Measurements from ENCODE around the gene NPW. TPM values are rescaled to one million over a fixed set of nuclear protein-coding genes. Genes with fewer than 3 reads are reported as not detected.

The NPW gene
- total RNA-seq, 4 donors from 2014 or later: not detected

DNA sequence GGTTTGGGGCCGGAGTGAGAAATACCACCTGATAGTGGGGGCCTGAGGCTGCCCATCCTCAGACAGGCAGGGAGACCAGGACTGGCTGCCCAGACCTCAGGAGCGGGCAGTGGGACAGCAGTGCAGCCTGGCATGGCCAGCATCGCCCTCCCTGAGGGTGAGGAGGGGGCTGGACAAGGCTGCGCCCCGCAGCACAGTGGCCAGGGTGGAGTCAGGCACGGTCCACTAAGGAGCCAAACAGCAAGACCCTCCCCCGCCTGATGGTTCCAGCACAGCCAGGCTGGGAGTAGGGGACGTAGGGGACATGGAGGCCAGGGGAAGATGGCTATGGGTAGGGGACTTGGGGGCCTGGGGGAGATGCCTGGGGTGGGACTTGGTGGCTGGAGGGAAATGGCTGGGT lies 13.3 kb upstream of the NPW start:
- no peak for TF ChIP-seq POLR2A (IDR thresholded peaks at IDR 0.05)
- TF ChIP-seq, protein P1, sequence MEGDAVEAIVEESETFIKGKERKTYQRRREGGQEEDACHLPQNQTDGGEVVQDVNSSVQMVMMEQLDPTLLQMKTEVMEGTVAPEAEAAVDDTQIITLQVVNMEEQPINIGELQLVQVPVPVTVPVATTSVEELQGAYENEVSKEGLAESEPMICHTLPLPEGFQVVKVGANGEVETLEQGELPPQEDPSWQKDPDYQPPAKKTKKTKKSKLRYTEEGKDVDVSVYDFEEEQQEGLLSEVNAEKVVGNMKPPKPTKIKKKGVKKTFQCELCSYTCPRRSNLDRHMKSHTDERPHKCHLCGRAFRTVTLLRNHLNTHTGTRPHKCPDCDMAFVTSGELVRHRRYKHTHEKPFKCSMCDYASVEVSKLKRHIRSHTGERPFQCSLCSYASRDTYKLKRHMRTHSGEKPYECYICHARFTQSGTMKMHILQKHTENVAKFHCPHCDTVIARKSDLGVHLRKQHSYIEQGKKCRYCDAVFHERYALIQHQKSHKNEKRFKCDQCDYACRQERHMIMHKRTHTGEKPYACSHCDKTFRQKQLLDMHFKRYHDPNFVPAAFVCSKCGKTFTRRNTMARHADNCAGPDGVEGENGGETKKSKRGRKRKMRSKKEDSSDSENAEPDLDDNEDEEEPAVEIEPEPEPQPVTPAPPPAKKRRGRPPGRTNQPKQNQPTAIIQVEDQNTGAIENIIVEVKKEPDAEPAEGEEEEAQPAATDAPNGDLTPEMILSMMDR (IDR thresholded peaks at IDR 0.05 in 4 of 5, conservative IDR thresholded peaks at IDR 0.05 in 1 of 5): no peak

DNA sequence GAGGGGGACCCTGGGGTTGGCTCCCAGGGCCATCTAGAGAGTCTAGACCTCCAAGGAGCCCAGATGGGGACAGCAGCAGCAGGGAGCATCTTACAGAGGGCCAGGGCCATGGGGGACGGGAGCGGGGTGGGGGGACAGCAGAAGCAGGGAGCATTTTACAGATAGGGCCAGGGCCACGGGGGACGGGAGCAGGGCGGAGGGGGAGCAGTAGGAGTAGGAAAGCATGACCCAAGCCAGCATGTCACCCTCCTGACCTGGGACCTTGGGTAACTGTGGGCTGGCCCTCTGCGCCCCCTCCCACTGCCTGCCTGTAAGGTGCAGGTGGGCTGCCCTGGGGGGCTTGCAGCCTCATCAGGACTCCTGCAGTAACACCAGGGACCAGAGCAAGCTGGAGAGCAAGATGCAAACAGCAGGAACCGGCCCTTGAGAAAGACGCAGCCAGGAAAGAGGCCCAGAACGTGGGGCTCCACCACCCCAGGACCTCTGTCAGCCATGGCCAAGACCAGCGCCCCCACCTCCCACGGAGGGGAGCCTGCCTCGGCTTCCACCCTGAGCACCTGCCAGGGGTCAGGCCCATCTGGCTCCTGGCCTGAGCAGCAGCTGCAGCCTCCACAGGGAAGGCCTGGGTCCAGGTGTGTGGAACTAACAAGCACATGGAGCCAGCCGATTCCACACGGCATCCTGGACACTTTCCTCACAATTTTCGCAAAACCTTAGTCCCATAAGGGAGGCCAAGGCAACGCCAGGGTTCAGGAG lies 12.3 kb upstream of the NPW start:
- H3K27ac ChIP-seq: peak overlapping the region in 1 of 4 donors; percentile 37
- ATAC-seq (no peak), DNase-seq (no peak)
- H3K4me3 ChIP-seq: peak overlapping the region in 2 of 4 donors; percentile 38 to 78
- in situ Hi-C loops (cut with MboI; ENCODE audit: low sequenced_read_pairs in 4 of 4): no loop called here
- intact Hi-C loops (cut with DNase I; ENCODE audit: low total_unique reads): loop anchor here (5.0 to 10.0 kb wide), 2 partner anchors 260 to 528 kb away; partner anchors contain the start of genes CEMP1, PDPK1 and RNPS1
- H3K27me3 ChIP-seq: no peaks in the 10 kb centered on the region
- TF ChIP-seq, protein P1 (IDR thresholded peaks at IDR 0.05 in 4 of 5, conservative IDR thresholded peaks at IDR 0.05 in 1 of 5): no peak
- TF ChIP-seq POLR2A (IDR thresholded peaks at IDR 0.05): no peak
- H3K4me1 ChIP-seq: peaks cover 52 to 64% of the 10 kb centered on the region in 2 donors
- H3K9me3 ChIP-seq: no peaks in the 10 kb centered on the region
- peaks cover 0 to 11% of the 10 kb centered on the region in 2 donors for H3K36me3 ChIP-seq

More for the DNA sequence above, 13.3 kb upstream of the NPW start:
- intact Hi-C loops (cut with DNase I; ENCODE audit: low total_unique reads) (loop anchor here (5.0 to 10.0 kb wide), 2 partner anchors 261 to 528 kb away; partner anchors contain the start of genes CEMP1, PDPK1 and RNPS1), in situ Hi-C loops (cut with MboI; ENCODE audit: low sequenced_read_pairs in 4 of 4) (no loop called here)
- no peak for ATAC-seq
- Histone ChIP-seq H3K27me3 (no peaks in the 10 kb centered on the region), H3K4me3 (no peak overlapping the region), H3K4me1 (peaks cover 52 to 64% of the 10 kb centered on the region in 2 donors), H3K27ac (no peak overlapping the region), H3K9me3 (no peaks in the 10 kb centered on the region), H3K36me3 (peaks cover 0 to 20% of the 10 kb centered on the region in 2 donors)
- no peak for DNase-seq

GRCh38 chr16:2008009-2008526 lies 11.5 kb upstream of the NPW start:
- peaks cover 52 to 64% of the 10 kb centered on the region in 2 donors for H3K4me1 ChIP-seq
- intact Hi-C loops (cut with DNase I; ENCODE audit: low total_unique reads) (loop anchor here (5.0 to 10.0 kb wide), 2 partner anchors 259 to 527 kb away; partner anchors contain the start of genes CEMP1, PDPK1 and RNPS1), in situ Hi-C loops (cut with MboI; ENCODE audit: low sequenced_read_pairs in 4 of 4) (no loop called here)
- H3K27ac ChIP-seq: peak overlapping the region in 2 of 4 donors; percentile 76 to 99
- TF ChIP-seq POLR2A (IDR thresholded peaks at IDR 0.05): no peak
- TF ChIP-seq, protein P1 (IDR thresholded peaks at IDR 0.05 in 4 of 5, conservative IDR thresholded peaks at IDR 0.05 in 1 of 5): no peak
- peaks cover 0 to 3% of the 10 kb centered on the region in 2 donors for H3K36me3 ChIP-seq
- peak overlapping the region in 3 of 4 donors; percentile 63 to 78 (median 76) for H3K4me3 ChIP-seq
- no peaks in the 10 kb centered on the region for H3K27me3 ChIP-seq
- H3K9me3 ChIP-seq: no peaks in the 10 kb centered on the region
- DNase-seq (peak in 1 of 2 donors; percentile 45), ATAC-seq (no peak)

- Histone ChIP-seq H3K27me3 (no peaks in the 10 kb centered on the region), H3K36me3 (no peaks in the 10 kb centered on the region), H3K4me1 (peaks cover 50 to 58% of the 10 kb centered on the region in 2 donors), H3K4me3 (peak overlapping the region; percentile 63 to 89 (median 77)), H3K27ac (peak overlapping the region; percentile 76 to 99 (median 95)), H3K9me3 (no peaks in the 10 kb centered on the region)
- ATAC-seq (no peak), DNase-seq (peak in 1 of 2 donors; percentile 41)
- intact Hi-C loops (cut with DNase I; ENCODE audit: low total_unique reads): loop anchor here (1.0 to 10.0 kb wide), 3 partner anchors 37 to 526 kb away; partner anchors contain the start of genes CEMP1, PDPK1 and RNPS1
- in situ Hi-C loops (cut with MboI; ENCODE audit: low sequenced_read_pairs in 4 of 4): no loop called here
- TF ChIP-seq, protein P1 (IDR thresholded peaks at IDR 0.05 in 4 of 5, conservative IDR thresholded peaks at IDR 0.05 in 1 of 5): no peak
- TF ChIP-seq POLR2A (IDR thresholded peaks at IDR 0.05): peak in 1 of 2 donors; percentile 34
These were observed 10.9 kb upstream of the NPW start for GRCh38 chr16:2008631-2009163.

All from gastrocnemius medialis (tissue), 4 donors.